Measurements from ENCODE around the gene FKRP. TPM values are rescaled to one million over a fixed set of nuclear protein-coding genes. Genes with fewer than 3 reads are reported as not detected.

The FKRP gene
- total and polyA plus RNA-seq, 2 donors (not counting 1 experiment from before 2014, with no cell fraction given): 11.8 to 12.2 TPM

- H2AFZ ChIP-seq (ENCODE audit: low read length): no peak overlapping the region
- H3K4me3 ChIP-seq (replicated peaks in 1 of 4; ENCODE audit: control extremely low read depth in 1 of 4, insufficient read depth in 1 of 4, low read depth in 3 of 4, low read length in 4 of 4): no peak overlapping the region
- no peaks in the 10 kb centered on the region for H3K27me3 ChIP-seq (ENCODE audit: control insufficient read depth, insufficient read depth, low read length)
- H4K20me1 ChIP-seq (ENCODE audit: control insufficient read depth, extremely low read depth, insufficient read depth, low read length): no peaks in the 10 kb centered on the region
- TF ChIP-seq EZH2 (IDR thresholded peaks at IDR 0.05; ENCODE audit: low read length, missing control alignments): no peak
- no peak for TF ChIP-seq CTCF (conservative IDR thresholded peaks at IDR 0.05 in 1 of 2, IDR thresholded peaks at IDR 0.05 in 1 of 2; ENCODE audit: low read depth in 1 of 2, low read length in 2 of 2)
- no peaks in the 10 kb centered on the region for H3K9me3 ChIP-seq (ENCODE audit: control insufficient read depth, insufficient read depth, low read depth, low read length)
- no peak overlapping the region for H3K4me2 ChIP-seq (ENCODE audit: extremely low read depth, insufficient read depth, low read length)
- DNase-seq (ENCODE audit: low read depth in 2 of 2): no peak
- H3K9ac ChIP-seq (ENCODE audit: insufficient read depth, low read length): no peak overlapping the region
- H3K36me3 ChIP-seq (ENCODE audit: control insufficient read depth, insufficient read depth, low read length): peaks cover 22% of the 10 kb centered on the region
- peaks cover 52% of the 10 kb centered on the region for H3K79me2 ChIP-seq (ENCODE audit: control insufficient read depth, insufficient read depth, low read length)
- H3K27ac ChIP-seq (ENCODE audit: insufficient read depth, low read length): no peak overlapping the region
- peaks cover 9% of the 10 kb centered on the region for H3K4me1 ChIP-seq (ENCODE audit: control insufficient read depth, extremely low read depth, insufficient read depth, low read length)
Observed at GRCh38 chr19:46782355-46783019, 36.6 kb downstream of the FKRP start.

GRCh38 chr19:46783670-46784069 lies 37.8 kb downstream of the FKRP start:
- DNase-seq (ENCODE audit: low read depth in 2 of 2): no peak
- Histone ChIP-seq H3K27me3 (ENCODE audit: control insufficient read depth, insufficient read depth, low read length) (no peaks in the 10 kb centered on the region), H3K36me3 (ENCODE audit: control insufficient read depth, insufficient read depth, low read length) (peaks cover 16% of the 10 kb centered on the region), H3K27ac (ENCODE audit: insufficient read depth, low read length) (no peak overlapping the region), H3K9ac (ENCODE audit: insufficient read depth, low read length) (no peak overlapping the region), H2AFZ (ENCODE audit: low read length) (no peak overlapping the region), H3K79me2 (ENCODE audit: control insufficient read depth, insufficient read depth, low read length) (peaks cover 60% of the 10 kb centered on the region), H4K20me1 (ENCODE audit: control insufficient read depth, extremely low read depth, insufficient read depth, low read length) (no peaks in the 10 kb centered on the region), H3K4me1 (ENCODE audit: control insufficient read depth, extremely low read depth, insufficient read depth, low read length) (peaks cover 9% of the 10 kb centered on the region), H3K4me2 (ENCODE audit: extremely low read depth, insufficient read depth, low read length) (peak overlapping the region; percentile 72), H3K9me3 (ENCODE audit: control insufficient read depth, insufficient read depth, low read depth, low read length) (no peaks in the 10 kb centered on the region), H3K4me3 (replicated peaks in 1 of 4; ENCODE audit: control extremely low read depth in 1 of 4, insufficient read depth in 1 of 4, low read depth in 3 of 4, low read length in 4 of 4) (peak overlapping the region in 2 of 4 experiments; percentile 98 to 99)
- TF ChIP-seq EZH2 (IDR thresholded peaks at IDR 0.05; ENCODE audit: low read length, missing control alignments) (no peak), CTCF (conservative IDR thresholded peaks at IDR 0.05 in 1 of 2, IDR thresholded peaks at IDR 0.05 in 1 of 2; ENCODE audit: low read depth in 1 of 2, low read length in 2 of 2) (no peak)

GRCh38 chr19:46784262-46785053 lies 38.6 kb downstream of the FKRP start:
- H3K27me3 ChIP-seq (ENCODE audit: control insufficient read depth, insufficient read depth, low read length): no peaks in the 10 kb centered on the region
- DNase-seq (ENCODE audit: low read depth in 2 of 2): peak; percentile 84 to 93
- peaks cover 60% of the 10 kb centered on the region for H3K79me2 ChIP-seq (ENCODE audit: control insufficient read depth, insufficient read depth, low read length)
- H3K4me3 ChIP-seq (replicated peaks in 1 of 4; ENCODE audit: control extremely low read depth in 1 of 4, insufficient read depth in 1 of 4, low read depth in 3 of 4, low read length in 4 of 4): peak overlapping the region; percentile 24 to 99 (median 66)
- H3K9ac ChIP-seq (ENCODE audit: insufficient read depth, low read length): peak overlapping the region; percentile 17
- peak overlapping the region; percentile 86 for H3K4me2 ChIP-seq (ENCODE audit: extremely low read depth, insufficient read depth, low read length)
- no peak for TF ChIP-seq EZH2 (IDR thresholded peaks at IDR 0.05; ENCODE audit: low read length, missing control alignments)
- peak; percentile 20 to 40 for TF ChIP-seq CTCF (conservative IDR thresholded peaks at IDR 0.05 in 1 of 2, IDR thresholded peaks at IDR 0.05 in 1 of 2; ENCODE audit: low read depth in 1 of 2, low read length in 2 of 2)
- peak overlapping the region; percentile 98 for H3K27ac ChIP-seq (ENCODE audit: insufficient read depth, low read length)
- H3K36me3 ChIP-seq (ENCODE audit: control insufficient read depth, insufficient read depth, low read length): peaks cover 14% of the 10 kb centered on the region
- H3K4me1 ChIP-seq (ENCODE audit: control insufficient read depth, extremely low read depth, insufficient read depth, low read length): peaks cover 9% of the 10 kb centered on the region
- no peaks in the 10 kb centered on the region for H3K9me3 ChIP-seq (ENCODE audit: control insufficient read depth, insufficient read depth, low read depth, low read length)
- no peaks in the 10 kb centered on the region for H4K20me1 ChIP-seq (ENCODE audit: control insufficient read depth, extremely low read depth, insufficient read depth, low read length)
- no peak overlapping the region for H2AFZ ChIP-seq (ENCODE audit: low read length)
